SK-N-MC (cell line): ENCODE measurements around the gene EIF4E.

Source experiments
- EZH2 ChIP-seq: fragments of 200-600 bp; sonication (generic); IDR thresholded peaks from one replicate; pipeline ENCODE4 v1.6.1; 2017; ENCODE audit warnings: antibody characterized with exemption
- POLR2AphosphoS5 ChIP-seq: IDR thresholded peaks from 2 replicates; pipeline ENCODE4 v1.6.1; 2012; ENCODE audit warnings: mild to moderate bottlenecking, low read depth, low read length, borderline replicate concordance

DNA sequence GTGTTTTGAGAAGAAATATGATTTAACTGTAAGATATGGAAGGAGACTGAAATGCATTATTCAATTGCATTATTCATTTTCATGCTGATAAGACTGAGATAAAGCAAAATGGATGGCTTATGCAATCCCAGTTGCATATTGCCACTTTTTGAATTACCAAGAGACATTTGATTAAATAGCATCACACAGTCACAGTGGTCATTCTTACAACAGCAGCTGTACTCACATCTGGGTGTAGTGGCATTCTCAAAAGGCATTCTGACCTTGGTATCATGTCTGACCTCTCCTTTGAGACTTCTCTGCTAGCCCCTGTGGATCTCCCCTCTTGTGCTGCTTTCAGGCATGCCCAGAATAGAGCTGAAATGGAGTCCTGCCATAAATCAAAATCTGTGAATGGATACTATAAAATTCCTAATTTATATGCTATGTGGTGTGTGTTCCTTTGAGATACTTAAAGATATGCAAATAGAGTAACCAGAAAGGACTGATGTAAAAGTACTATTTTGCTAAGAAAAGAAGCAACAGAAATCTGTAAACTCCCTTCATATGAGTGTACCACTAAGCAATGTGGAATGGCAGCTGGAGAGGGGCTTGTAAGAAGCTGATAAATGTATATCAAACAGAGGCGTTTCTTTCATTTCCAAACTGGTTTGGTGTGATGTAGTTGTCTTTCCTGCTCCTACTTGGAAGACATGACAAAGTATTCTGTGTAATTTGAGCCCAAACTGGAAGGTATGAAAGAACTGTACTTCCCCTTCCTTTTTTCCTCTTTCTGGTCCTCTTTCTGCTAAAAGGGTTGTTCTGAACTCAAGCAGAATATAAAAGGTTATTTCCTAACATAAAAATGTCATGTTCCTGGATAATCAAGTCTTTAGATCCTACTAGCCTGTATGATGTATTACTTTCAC, 41.2 kb upstream of the EIF4E start:
- TF ChIP-seq POLR2AphosphoS5 (no peak), EZH2 (no peak)
